Measurements from ENCODE around the gene CNIH2.
A peak's percentile ranks its signal among the peaks of the same experiment; 100 is the strongest.
"Not testable (repeated sequence)": the region's sequence is repeated elsewhere in the genome, so short reads cannot be mapped to it uniquely, and the experiment has no call there.

Gene CNIH2

DNA sequence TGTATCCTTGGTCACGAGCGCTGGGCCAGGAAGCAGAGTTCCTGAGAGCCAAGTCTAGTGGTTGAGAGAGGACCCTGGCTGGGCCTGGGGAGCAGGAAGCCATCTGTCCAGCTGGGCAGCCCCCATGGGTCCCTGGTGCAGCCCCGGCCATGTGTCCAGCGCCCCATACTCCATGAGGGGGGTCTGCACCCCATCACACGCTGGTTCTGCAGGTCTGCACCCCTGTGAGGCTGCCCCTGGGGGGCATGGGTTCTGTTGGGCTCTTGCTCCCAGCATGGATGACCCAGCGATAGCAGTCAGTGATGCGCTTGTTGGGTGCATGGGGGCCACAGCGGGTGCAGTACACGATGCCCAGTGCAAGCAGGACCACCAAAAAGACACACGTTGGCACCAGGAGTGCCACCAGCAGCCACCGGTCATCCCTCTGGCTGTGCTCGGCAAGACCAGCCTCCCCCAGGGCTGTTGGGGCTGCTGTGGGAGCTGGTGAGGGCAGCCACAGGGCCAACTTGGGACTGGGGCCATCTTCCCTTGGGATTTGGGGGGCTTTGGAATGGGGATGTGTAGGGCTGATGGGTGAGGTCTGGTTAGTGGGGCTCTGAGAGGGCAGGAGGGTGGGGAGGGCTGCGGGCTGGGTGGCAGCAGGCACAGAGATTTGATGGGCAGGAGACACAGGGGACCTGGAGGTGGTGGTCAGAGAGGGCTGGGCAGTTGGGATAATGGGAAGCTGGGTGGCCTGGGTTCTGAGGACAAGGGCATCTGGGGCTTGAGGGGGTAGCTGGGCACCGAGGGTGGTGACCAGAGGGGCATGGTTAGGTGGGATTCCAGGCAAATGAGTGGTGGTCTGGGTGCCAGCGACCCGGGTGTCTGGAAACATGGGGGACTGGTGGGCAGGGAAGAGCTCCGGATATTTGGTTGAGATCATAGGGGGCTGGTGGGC is 36.9 kb downstream of the CNIH2 start:
- DNase-seq (ENCODE audit: low read depth in 2 of 2), result no peak

DNA sequence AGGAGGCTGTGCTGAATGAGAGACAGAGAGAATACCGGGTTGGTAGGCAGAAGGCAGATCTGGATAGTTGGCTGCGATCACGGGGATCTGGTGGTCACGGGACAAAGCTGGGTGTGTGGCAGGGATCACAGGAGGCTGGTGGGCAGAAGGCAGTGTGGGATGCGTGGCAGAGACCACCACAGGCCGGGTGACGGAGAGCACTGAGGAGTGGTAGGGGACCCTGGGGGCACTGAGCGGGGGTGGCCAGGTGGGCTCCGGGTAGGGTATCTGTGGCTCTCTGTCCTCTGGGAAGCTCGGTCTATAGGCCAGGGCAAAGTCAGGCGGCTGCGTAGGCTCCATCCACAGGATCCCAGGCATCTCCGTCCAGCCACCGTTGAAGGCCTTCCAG is 37.5 kb downstream of the CNIH2 start:
- no peak for DNase-seq (ENCODE audit: low read depth in 2 of 2)

DNA sequence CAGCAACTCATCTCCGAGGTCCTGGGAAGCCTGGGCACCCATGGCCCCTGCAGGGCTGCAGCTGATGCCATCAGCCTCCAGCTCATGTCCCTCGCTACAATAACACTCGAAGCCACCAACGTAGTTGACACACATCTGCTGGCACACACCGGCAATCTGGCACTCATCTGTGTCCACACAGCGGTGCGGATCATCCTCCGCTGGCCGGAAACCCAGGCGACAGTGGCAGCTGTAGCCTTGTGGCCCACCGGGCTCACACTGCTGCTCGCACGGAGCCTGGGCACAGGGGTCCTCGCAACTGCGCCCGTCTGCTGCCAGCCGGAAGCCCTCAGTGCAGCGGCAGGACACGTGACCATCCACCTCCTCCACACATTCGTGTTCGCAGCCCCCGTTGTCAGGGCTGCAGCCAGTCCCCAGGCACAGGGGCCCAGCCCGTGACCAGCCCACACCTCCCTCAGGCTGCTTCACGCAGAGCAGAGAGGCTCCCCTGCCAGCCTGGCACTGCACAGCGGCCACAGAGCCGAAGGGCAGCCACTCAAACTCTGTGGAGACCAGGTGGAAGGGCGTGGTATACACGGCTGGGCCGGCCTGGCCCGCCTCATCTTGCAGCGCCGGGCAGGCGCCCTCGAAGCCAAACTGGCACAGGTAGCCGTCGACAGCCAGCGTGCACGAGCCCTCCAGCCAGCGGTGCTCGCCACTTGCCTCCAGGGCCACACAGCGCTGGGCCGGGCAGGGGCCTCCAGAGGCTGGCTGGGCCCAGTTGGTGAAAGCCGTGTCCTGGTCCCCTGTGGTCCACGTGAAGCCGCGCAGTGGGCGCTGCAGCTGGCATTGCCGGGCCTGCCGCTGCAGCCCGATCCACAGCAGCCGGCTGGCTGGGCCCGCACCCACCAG is 38.2 kb downstream of the CNIH2 start:
- DNase-seq (ENCODE audit: low read depth in 2 of 2), result no peak

DNA sequence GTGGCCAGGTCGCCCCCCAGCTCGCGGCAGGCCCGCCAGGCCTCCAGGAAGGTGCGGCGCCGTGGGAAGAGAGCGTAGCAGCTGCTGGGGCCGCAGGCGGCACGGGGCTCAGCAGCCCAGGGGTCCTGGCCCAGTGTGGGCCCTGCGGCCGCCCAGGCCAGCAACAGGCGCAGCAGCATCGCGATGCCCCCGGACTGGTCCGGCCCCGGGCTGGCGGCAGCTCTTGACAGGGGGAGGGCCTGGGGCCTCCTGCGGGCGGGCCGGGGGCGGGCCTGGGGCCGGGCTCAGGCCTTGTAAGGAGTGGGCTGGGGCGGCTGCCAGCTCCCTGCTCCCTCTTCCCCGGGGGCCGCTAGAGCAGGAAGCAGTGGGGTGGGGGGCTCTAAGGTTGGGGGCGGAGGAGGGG is 38.9 kb downstream of the CNIH2 start, which contains the start of gene CD248:
Gene CD248, minus strand, starts transcription at position 196 of the 403 bp plus-strand sequence. Its CDS starts 17 bp downstream, at position 179.
- DNase-seq (ENCODE audit: low read depth in 2 of 2), result no peak

DNA sequence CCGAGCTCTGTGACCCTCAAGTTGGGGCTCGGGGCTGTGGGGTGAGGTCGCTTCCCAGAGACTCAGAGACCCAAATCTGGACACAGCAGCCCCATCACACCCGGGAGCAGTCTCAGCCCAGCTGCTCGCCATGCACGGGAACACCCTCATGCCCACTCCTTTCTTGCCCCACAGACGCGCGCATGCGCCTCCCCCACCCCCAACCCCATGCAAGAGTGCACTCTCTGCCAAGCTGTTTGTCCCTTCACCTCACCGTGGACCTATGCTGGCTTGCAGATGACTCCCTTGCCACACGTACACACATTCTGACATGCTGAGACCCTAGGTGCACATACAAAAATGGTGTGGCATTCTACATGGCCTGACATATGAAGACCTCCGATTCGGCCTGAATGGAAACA is 39.3 kb downstream of the CNIH2 start:
- no peak for DNase-seq (ENCODE audit: low read depth in 2 of 2)

DNA sequence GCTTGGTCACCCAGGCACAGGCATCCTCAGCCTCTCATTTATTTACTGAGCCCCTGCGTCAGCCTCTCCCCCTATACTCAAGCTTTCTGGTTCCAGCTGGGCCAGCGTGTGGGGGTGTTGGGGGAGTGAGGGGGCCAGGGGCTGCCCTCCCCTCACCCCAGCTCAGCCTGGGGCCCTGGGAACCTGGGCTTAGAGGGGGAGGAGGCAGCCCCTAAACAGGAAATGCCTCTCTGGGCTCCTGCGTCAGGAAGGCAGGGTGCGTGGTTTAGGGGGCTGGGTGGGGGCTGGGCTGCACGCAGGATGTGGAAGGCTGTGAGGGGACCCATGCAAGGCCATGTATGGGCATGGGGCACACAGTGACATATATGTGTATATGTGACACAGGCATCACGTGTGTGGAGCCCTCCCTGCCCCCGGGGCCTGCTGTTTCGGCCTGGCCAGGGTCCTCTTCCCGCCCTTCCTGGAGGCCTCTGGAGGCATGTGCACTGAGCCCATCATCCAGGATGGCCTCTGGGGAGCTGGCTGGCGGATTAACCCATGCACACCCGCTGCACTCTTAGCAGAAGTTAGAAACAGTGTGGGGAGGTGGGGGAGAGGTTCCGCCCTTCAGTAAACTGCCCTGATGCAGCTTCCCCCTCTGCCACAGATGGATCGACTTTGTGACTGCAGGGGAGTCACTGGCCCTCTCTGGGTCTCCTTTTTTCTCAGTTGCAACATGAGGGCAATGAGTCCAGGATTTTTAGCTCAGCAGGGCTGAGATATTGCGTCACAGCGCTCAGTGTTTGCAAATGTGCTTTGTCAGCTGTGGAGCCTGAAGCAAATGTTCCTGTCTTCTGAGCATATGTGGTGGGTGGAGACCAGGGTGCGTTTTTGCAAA is 40.0 kb downstream of the CNIH2 start:
- peak; percentile 44 to 63 for DNase-seq (ENCODE audit: low read depth in 2 of 2)

DNA sequence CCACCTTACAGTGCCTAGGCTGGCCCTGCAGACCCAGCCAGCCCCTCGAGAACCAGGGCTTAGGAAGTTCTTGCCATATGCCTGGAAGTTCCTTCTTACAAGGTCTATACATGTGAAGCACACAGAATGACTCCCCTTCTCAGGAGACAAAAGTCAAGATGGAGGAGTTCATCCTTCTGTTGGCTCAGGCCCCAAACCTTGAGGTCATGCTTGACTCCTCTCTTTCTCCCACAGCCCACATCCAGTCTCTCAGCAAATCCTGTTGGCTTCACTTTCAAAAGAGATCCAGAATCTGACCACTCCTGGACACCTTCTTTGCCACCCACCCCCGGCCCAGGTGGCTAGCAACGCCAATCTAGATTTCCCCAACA is 40.6 kb downstream of the CNIH2 start:
- no peak for DNase-seq (ENCODE audit: low read depth in 2 of 2)

DNA sequence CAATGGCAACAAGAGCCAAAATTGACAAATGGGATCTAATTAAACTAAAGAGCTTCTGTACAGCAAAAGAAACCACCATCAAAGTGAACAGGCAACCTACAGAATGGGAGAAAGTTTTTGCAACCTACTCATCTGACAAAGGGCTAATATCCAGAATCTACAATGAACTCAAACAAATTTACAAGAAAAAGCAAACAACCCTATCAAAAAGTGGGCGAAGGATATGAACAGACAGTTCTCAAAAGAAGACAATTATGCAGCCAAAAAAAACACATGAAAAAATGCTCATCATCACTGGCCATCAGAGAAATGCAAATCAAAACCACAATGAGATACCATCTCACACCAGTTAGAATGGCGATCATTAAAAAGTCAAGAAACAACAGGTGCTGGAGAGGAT is 42.3 kb downstream of the CNIH2 start:
- DNase-seq (ENCODE audit: low read depth in 2 of 2), result not testable (repeated sequence)

DNA sequence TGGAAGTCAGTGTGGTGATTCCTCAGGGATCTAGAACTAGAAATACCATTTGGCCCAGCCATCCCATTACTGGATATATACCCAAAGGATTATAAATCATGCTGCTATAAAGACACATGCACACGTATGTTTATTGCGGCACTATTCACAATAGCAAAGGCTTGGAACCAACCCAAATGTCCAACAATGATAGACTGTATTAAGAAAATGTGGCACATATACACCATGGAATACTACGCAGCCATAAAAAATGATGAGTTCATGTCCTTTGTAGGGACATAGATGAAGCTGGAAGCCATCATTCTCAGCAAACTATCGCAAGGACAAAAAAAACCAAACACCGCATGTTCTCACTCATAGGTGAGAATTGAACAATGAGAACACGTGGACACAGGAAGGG is 42.8 kb downstream of the CNIH2 start:
- DNase-seq (ENCODE audit: low read depth in 2 of 2), result not testable (repeated sequence)

DNA sequence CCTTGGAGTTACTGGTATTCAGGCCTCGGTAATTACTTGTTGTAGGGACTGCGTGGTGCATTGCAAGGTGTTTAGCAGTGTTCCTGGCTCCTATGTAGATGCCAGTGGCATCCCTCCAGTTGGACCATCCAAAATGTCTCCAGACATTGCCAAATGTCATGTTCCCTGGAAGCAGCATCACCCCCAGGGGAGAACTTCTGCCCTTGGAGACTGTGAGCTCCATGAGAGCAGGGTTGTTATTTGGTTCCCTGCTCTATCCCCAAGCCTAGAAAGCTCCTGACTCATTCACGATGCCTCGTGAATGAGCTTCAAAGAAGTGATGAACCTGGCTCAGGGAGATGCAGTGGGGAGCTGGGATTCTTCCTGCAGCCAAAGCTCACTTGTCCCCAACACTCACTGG is 43.6 kb downstream of the CNIH2 start:
- no peak for DNase-seq (ENCODE audit: low read depth in 2 of 2)

DNA sequence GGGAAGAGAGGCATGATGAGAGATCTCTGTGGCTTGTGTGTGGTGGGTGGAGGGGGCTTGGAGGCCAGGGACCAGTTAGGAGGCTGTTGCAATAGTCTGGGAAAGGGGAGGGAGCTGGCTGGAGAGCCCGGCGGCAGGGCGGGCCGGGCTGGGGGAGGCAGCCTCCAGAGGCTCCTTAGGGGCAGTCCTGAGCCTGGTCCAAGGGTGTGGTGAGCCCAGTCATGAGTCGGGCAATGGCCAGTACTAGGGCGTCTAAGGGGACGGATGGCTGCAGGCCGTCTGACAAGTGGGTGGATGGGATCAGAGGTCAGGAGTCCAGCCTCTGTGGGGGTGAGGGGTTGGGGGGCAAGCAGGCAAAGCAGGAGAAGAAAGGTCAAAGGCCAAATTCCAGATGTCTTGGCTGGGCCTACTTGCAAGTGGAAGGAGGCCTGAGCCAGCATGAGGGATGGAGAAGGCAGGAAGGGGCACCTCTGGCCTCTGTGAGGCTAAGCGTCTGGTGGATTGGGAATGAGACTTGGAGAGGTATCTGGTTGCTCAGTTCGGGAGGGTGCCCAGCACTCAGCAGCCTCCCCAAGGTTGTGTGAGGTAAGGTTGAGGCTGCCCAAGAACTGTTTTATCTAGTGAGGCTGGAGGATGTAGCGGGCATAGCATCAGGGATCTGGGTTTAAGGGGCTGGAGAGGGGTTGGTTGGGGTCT is 44.9 kb downstream of the CNIH2 start:
- DNase-seq (ENCODE audit: low read depth in 2 of 2), result no peak

DNA sequence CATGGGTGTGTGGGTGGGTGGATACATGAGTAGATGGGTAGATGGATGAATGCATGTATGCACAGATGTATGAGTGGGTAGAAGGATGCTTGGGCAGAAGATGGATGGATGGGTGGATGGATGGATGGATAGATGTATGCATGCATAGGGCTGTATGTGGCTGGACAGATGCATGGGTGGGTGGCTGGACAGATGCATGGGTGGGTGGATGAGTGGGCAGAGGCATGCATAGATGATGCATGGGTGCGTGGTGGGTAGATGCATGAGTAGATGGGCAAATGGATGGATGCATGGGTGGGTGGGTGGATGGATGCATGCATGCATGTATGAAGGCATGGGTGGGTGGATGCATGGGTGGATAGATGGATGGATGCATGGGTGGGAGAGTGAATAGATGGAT is 45.7 kb downstream of the CNIH2 start:
- DNase-seq (ENCODE audit: low read depth in 2 of 2), result no peak

DNA sequence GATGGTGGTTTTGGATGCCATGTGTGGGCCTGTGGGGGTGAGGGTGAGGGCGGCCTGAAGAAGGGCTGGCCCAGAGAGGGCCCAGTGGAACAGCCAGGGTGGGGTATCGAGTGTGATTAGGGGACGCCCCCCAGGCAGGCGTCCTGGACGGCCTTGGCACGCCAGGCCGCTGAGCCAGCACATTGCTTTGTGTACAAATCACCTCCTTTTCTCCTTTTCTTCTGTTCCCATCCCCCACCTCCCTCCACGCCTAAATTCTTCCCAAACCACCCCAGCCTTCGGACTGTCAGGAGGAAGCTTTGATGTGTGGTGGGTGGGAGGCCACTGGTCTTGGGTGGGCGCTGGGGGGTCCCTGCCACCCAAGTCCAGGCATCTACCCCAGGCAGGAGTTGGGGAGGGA is 46.7 kb downstream of the CNIH2 start:
- no peak for DNase-seq (ENCODE audit: low read depth in 2 of 2)

DNA sequence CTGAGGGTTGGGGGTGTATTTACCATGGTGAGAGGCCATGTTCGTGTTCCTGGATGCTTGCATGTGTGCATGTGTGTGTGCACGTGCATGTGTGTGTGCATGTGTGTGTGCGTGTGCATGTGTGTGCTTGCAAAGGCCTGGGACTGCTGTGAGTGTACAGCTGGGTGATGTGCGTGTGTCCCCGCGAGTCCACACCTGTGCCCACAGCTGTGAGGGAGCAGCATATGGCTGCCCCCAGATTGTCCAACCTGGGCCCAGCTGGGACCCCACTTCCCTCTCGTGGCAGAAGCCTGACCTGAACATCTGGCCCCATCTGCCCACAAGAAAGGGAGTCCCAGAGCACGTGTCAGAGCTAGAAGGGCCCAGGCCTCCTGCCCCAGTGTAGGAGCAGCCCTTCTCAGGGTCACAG is 47.3 kb downstream of the CNIH2 start:
- no peak for DNase-seq (ENCODE audit: low read depth in 2 of 2)

DNA sequence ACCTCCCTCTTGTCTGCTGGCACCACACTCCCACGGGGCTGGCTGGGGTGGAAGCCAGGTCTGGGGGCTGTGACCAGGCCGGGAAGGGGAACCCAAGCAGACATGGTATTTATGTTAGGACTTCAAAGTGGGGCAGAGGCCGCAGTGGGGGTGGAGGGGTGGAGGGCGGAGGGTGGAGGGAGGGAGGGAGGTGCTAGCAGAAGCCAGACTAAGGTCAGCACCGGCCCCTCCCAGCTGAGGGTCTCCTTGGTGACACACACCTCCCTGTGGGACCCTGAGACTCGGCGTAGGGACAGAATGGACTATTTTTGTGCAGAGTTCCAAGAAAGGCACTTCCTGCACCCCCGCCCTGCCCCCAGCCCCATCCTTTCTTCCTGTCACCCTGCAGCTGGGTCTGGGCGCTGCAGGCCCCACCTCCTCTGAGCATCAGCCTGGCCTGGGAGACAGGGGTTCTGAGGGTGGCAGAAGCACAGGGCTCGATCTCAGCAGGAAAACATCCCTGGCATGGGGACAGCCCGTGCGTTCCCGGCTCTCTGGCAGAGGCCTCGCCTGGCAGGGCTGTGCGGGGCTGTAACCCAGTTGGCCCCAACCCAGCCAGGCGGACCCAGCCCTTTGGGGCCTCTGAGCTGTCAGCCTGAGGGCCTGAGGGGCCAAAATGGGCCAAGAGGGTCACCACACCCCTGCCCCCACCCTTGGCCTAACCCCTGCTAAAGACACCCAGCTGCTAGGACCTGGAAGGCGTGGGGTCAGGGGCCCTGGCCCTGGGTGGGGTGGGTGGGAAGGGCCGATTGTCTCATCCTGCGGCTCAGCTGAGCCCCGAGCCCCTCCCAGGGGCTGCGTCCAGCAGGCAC is 48.5 kb downstream of the CNIH2 start:
- no peak for DNase-seq (ENCODE audit: low read depth in 2 of 2)

DNA sequence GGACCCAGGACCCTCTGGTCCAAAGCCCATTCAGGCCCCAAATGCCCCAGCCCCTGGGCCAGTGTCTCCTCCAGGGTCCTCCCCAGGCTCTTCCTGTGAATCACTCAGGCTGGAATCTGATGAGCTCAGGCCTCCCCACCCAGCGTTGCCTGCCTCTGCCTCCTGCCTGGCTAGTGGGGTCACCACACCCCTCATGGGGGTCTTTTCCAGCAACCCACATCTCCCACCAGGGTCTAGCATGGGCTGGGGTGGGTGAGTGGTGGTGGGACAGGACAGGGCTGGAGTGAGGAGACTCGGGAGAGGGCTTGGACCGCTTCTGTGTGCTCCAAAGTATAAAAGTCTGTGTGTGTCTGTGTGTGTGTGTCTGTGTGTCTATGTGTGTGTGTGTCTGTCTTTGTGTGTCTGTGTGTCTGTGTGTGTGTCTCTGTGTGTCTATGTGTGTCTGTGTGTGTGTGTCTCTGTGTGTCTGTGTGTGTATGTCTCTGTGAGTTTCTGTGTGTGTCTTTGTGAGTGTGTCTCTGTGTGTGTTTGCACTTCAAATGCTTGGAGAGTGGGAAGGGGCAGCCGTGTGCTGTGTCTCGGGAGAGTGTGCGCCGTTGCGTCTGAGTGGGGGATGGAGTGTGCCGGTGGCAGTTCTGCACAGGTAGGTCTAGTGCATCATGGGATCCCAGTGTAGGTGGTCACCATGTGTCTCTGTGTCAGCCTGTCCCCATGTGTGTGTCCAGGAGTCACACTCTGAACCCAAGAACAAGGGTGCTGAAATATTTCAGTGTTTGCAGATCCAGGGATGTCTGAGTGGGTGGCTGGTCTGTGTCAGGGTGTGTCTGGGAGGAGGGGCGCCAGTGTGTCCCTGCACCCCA is 49.4 kb downstream of the CNIH2 start:
- no peak for DNase-seq (ENCODE audit: low read depth in 2 of 2)

DNA sequence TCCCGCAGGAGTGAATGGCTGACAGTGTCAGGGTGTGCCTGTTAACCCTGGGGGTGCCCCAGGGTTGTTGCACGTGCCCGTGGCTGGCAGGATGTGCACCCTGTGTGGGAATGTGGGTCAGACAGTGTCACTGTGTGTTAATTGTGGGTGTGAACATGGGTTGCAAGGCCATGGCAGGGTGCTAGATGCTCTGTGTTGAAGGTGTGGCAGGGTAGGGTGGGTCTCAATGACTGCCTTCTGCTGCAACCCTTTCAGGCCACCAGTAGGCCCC is 50.0 kb downstream of the CNIH2 start:
- no peak for DNase-seq (ENCODE audit: low read depth in 2 of 2)

DNA sequence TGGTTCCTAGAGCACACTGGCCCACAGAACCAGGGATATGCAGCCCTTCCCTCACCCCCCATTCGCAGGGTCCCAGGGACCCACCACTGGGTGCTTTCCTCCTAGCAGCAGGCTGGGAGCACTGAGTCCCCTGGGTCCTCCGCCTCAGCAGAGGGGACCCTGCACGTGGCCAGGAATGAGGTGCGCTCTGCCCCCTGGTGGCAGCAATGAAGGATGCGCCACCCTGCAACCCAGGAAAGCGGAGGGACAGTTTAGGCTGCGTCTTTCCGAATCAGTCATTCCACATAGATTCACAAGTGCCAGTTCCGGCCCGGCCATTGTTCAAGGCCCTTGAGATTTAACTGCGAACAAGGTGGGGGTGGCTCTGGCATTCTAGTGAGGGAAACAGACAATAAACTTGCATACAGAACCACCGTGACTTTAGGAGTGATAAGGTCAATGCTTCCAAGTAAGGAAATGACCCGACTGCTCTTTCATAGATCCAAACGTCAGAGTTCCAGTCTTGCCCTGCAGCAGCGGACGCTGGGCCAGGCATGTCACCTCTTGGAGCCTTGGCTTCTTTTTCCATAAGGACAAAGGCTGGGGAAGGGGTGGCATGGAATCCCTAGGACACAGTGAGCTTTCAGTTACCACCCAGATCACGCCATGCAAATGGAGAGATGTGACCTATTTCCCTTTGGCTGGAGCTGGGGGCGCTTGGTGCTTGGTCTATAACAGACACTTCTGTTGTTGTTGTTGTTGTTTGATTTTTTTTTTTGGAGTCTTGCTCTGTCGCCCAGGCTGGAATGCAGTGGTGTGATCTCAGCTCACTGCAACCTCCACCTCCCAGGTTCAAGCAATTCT is 50.5 kb downstream of the CNIH2 start:
- peak; percentile 68 to 75 for DNase-seq (ENCODE audit: low read depth in 2 of 2)
